GM18870 (cell line): ENCODE data around the gene NANS.

ENCODE experiments used
- ATAC-seq: cut with Tn5 transposase; IDR thresholded peaks from one replicate; pipeline ENCODE4 v1.9.1; 2021; ENCODE audit warnings: moderate library complexity; ENCODE audit not compliant: unreplicated experiment

Gene NANS

DNA sequence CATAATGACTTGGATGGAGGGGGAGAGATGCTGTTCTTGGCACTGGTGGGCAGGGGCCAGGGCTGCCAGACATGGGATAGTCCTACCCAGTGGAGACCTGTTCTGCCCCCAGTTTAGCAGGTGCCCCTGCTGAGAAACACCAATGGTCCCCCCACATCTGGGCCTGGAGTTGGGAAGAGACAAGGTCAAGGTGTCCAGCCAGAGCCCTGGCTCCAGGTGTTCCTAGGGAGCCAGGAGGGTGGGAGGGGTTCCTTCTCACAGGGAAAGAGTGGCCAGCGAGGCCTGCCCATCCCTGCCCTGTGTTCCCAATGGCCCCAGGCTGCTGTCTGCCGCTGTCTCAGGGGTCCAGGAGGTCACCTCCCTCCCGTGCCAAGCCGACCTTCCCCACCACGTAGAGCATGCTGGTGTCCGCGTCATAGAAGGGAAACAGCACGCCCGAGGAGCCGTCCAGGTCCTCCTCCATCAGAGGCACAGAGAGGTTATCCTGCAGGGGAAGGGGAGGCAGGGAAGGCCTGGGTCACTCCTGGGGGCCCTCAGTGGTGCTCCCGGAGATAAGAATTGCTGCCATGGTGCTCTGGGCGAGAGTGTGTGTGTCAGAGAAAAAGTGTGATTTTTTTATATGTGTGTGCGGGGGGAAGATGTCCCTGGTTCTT is 74.2 kb downstream of the NANS start:
- ATAC-seq = no peak

GRCh38 chr9:98132158-98132557 is 75.6 kb downstream of the NANS start:
- no peak for ATAC-seq
